Inflammatory macrophage (primary cell): Measurements from ENCODE around the gene ZNF777.

Experiments used
- DNase-seq, 2 donors: peaks; one replicate each; pipeline ENCODE4 v3.0.0-alpha.2; 2020 to 2022

ZNF777 gene

GRCh38 chr7:149476791-149477190, 15.9 kb upstream of the ZNF777 start:
- no peak for DNase-seq

GRCh38 chr7:149475121-149476045, 14.5 kb upstream of the ZNF777 start:
- no peak for DNase-seq

GRCh38 chr7:149474309-149475120, 13.7 kb upstream of the ZNF777 start:
- no peak for DNase-seq

GRCh38 chr7:149473251-149473650, 12.4 kb upstream of the ZNF777 start:
- DNase-seq, result no peak

GRCh38 chr7:149471289-149471953, 10.6 kb upstream of the ZNF777 start:
- DNase-seq, result no peak

GRCh38 chr7:149469806-149470205, 8.9 kb upstream of the ZNF777 start:
- no peak for DNase-seq

GRCh38 chr7:149468208-149468607, 7.3 kb upstream of the ZNF777 start:
- DNase-seq, result peak in 1 of 2 donors; percentile 39

GRCh38 chr7:149467321-149467859, 6.5 kb upstream of the ZNF777 start:
- no peak for DNase-seq

GRCh38 chr7:149466364-149466763, 5.5 kb upstream of the ZNF777 start:
- DNase-seq, result no peak

GRCh38 chr7:149463500-149464161, 2.8 kb upstream of the ZNF777 start:
- DNase-seq, result no peak

GRCh38 chr7:149462101-149462520, 1.2 kb upstream of the ZNF777 start:
- no peak for DNase-seq

GRCh38 chr7:149459540-149460452, 1.1 kb downstream of the ZNF777 start:
- DNase-seq, result peak in 1 of 2 donors; percentile 14

- DNase-seq, result no peak
Observed at GRCh38 chr7:149459201-149459539, 1.7 kb downstream of the ZNF777 start.

- no peak for DNase-seq
Observed at GRCh38 chr7:149458235-149458634, 2.6 kb downstream of the ZNF777 start.

- DNase-seq, result no peak
Observed at GRCh38 chr7:149457766-149458165, 3.1 kb downstream of the ZNF777 start.

GRCh38 chr7:149456506-149457421, 4.1 kb downstream of the ZNF777 start:
- no peak for DNase-seq

GRCh38 chr7:149455175-149455950, 5.5 kb downstream of the ZNF777 start:
- DNase-seq, result no peak

- no peak for DNase-seq
Observed at GRCh38 chr7:149454750-149455149, 6.1 kb downstream of the ZNF777 start.

GRCh38 chr7:149454006-149454405, 6.9 kb downstream of the ZNF777 start:
- DNase-seq, result no peak
